ENCODE data around the gene TUSC2. TPM values are rescaled to one million over a fixed set of nuclear protein-coding genes. Genes with fewer than 3 reads are reported as not detected.

The TUSC2 gene
- total and polyA plus RNA-seq, 2 of the 8 experiments (the other 6 are each of a cell fraction or from before 2014, with no cell fraction given): 33.3 to 65.4 TPM

DNA sequence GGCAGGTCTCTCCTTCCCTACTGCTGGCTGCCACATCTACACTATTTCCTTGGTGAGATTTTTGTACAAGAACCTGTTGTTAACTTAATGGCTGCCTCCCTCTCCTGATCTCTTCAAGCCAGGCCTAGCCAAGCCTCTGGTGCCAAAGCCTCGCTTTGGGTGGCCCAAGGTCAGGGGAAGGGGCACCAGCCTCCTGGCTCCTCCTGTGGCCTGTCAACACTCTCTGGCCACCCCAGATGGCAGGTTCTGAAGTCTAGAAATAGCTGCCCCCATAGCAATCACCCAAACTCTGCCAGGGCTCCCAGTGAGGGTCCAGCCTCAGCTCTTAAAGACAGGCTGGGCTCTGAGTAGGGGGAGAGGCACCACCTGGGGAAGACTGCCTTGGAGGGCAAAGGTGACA, 40.8 kb downstream of the TUSC2 start (continued):
- TF ChIP-seq, protein P1, sequence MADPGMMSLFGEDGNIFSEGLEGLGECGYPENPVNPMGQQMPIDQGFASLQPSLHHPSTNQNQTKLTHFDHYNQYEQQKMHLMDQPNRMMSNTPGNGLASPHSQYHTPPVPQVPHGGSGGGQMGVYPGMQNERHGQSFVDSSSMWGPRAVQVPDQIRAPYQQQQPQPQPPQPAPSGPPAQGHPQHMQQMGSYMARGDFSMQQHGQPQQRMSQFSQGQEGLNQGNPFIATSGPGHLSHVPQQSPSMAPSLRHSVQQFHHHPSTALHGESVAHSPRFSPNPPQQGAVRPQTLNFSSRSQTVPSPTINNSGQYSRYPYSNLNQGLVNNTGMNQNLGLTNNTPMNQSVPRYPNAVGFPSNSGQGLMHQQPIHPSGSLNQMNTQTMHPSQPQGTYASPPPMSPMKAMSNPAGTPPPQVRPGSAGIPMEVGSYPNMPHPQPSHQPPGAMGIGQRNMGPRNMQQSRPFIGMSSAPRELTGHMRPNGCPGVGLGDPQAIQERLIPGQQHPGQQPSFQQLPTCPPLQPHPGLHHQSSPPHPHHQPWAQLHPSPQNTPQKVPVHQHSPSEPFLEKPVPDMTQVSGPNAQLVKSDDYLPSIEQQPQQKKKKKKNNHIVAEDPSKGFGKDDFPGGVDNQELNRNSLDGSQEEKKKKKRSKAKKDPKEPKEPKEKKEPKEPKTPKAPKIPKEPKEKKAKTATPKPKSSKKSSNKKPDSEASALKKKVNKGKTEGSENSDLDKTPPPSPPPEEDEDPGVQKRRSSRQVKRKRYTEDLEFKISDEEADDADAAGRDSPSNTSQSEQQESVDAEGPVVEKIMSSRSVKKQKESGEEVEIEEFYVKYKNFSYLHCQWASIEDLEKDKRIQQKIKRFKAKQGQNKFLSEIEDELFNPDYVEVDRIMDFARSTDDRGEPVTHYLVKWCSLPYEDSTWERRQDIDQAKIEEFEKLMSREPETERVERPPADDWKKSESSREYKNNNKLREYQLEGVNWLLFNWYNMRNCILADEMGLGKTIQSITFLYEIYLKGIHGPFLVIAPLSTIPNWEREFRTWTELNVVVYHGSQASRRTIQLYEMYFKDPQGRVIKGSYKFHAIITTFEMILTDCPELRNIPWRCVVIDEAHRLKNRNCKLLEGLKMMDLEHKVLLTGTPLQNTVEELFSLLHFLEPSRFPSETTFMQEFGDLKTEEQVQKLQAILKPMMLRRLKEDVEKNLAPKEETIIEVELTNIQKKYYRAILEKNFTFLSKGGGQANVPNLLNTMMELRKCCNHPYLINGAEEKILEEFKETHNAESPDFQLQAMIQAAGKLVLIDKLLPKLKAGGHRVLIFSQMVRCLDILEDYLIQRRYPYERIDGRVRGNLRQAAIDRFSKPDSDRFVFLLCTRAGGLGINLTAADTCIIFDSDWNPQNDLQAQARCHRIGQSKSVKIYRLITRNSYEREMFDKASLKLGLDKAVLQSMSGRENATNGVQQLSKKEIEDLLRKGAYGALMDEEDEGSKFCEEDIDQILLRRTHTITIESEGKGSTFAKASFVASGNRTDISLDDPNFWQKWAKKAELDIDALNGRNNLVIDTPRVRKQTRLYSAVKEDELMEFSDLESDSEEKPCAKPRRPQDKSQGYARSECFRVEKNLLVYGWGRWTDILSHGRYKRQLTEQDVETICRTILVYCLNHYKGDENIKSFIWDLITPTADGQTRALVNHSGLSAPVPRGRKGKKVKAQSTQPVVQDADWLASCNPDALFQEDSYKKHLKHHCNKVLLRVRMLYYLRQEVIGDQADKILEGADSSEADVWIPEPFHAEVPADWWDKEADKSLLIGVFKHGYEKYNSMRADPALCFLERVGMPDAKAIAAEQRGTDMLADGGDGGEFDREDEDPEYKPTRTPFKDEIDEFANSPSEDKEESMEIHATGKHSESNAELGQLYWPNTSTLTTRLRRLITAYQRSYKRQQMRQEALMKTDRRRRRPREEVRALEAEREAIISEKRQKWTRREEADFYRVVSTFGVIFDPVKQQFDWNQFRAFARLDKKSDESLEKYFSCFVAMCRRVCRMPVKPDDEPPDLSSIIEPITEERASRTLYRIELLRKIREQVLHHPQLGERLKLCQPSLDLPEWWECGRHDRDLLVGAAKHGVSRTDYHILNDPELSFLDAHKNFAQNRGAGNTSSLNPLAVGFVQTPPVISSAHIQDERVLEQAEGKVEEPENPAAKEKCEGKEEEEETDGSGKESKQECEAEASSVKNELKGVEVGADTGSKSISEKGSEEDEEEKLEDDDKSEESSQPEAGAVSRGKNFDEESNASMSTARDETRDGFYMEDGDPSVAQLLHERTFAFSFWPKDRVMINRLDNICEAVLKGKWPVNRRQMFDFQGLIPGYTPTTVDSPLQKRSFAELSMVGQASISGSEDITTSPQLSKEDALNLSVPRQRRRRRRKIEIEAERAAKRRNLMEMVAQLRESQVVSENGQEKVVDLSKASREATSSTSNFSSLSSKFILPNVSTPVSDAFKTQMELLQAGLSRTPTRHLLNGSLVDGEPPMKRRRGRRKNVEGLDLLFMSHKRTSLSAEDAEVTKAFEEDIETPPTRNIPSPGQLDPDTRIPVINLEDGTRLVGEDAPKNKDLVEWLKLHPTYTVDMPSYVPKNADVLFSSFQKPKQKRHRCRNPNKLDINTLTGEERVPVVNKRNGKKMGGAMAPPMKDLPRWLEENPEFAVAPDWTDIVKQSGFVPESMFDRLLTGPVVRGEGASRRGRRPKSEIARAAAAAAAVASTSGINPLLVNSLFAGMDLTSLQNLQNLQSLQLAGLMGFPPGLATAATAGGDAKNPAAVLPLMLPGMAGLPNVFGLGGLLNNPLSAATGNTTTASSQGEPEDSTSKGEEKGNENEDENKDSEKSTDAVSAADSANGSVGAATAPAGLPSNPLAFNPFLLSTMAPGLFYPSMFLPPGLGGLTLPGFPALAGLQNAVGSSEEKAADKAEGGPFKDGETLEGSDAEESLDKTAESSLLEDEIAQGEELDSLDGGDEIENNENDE (IDR thresholded peaks at IDR 0.05; ENCODE audit: insufficient replicate concordance, low read length): no peak
- TF ChIP-seq SIRT6 (IDR thresholded peaks at IDR 0.05; ENCODE audit: low read length) (no peak), BACH1 (IDR thresholded peaks at IDR 0.05; ENCODE audit: low read length) (no peak), PHF8 (conservative IDR thresholded peaks at IDR 0.05; ENCODE audit: low read depth, low read length) (no peak), GTF2F1 (IDR thresholded peaks at IDR 0.05; ENCODE audit: borderline replicate concordance, low read depth, low read length) (no peak), TAF1 (IDR thresholded peaks at IDR 0.05; ENCODE audit: low read depth, low read length) (no peak), SAP30 (IDR thresholded peaks at IDR 0.05; ENCODE audit: insufficient read depth, insufficient replicate concordance, low read length) (no peak)
- TF ChIP-seq, protein P2, sequence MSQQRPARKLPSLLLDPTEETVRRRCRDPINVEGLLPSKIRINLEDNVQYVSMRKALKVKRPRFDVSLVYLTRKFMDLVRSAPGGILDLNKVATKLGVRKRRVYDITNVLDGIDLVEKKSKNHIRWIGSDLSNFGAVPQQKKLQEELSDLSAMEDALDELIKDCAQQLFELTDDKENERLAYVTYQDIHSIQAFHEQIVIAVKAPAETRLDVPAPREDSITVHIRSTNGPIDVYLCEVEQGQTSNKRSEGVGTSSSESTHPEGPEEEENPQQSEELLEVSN (IDR thresholded peaks at IDR 0.05): no peak
